Stimulated activated CD4-positive, alpha-beta T cell treated with anti-CD3 and anti-CD28 coated beads, Interleukin-1b, Interleukin-23, amount 100 ng/mL, for 24 hours (primary cell): Measurements from ENCODE around the gene SLC15A4.
"Not testable (repeated sequence)": the region's sequence is repeated elsewhere in the genome, so short reads cannot be mapped to it uniquely, and the experiment has no call there.

Experiments used
- DNase-seq, 4 experiments: peaks; one replicate each; pipeline ENCODE4 v3.0.0-alpha.2; 2020; ENCODE audit warnings: low read depth in 4 of 4, low spot score in 1 of 4

The SLC15A4 gene

GRCh38 chr12:128844031-128844635, 20.4 kb upstream of the SLC15A4 start:
- DNase-seq = no peak

- DNase-seq = no peak
These were observed 19.8 kb upstream of the SLC15A4 start for GRCh38 chr12:128843538-128843937.

GRCh38 chr12:128842579-128842978, 18.8 kb upstream of the SLC15A4 start:
- no peak for DNase-seq

- DNase-seq = no peak
These were observed 17.2 kb upstream of the SLC15A4 start for GRCh38 chr12:128840862-128841468.

GRCh38 chr12:128839885-128840284, 16.1 kb upstream of the SLC15A4 start:
- DNase-seq = not testable (repeated sequence)

GRCh38 chr12:128833418-128833817, 9.7 kb upstream of the SLC15A4 start:
- no peak for DNase-seq

- no peak for DNase-seq
These were observed 6.7 kb upstream of the SLC15A4 start for GRCh38 chr12:128830505-128830893.

- DNase-seq = no peak
These were observed 6.2 kb upstream of the SLC15A4 start for GRCh38 chr12:128829861-128830504.

- DNase-seq = no peak
These were observed 4.0 kb upstream of the SLC15A4 start for GRCh38 chr12:128827724-128828123.

GRCh38 chr12:128825835-128826234, 2.1 kb upstream of the SLC15A4 start:
- DNase-seq = no peak

GRCh38 chr12:128823216-128823915, 392 bp downstream of the SLC15A4 start:
- no peak for DNase-seq

- DNase-seq = no peak
These were observed 2.9 kb downstream of the SLC15A4 start for GRCh38 chr12:128820723-128821432.

GRCh38 chr12:128820253-128820652, 3.5 kb downstream of the SLC15A4 start:
- no peak for DNase-seq

GRCh38 chr12:128819293-128820144, 4.2 kb downstream of the SLC15A4 start:
- no peak for DNase-seq

GRCh38 chr12:128818065-128819022, 5.4 kb downstream of the SLC15A4 start:
- no peak for DNase-seq

GRCh38 chr12:128817111-128818015, 6.4 kb downstream of the SLC15A4 start:
- no peak for DNase-seq

GRCh38 chr12:128816643-128816920, 7.2 kb downstream of the SLC15A4 start:
- no peak for DNase-seq

GRCh38 chr12:128815779-128816642, 7.7 kb downstream of the SLC15A4 start:
- DNase-seq = no peak
